Fibroblast of the aortic adventitia (primary cell): ENCODE measurements around the gene WNT2B. TPM values are rescaled to one million over a fixed set of nuclear protein-coding genes. Genes with fewer than 3 reads are reported as not detected.

Experiments used
- DNase-seq: peaks from one replicate; pipeline ENCODE4 v3.0.0-alpha.2; 2010; ENCODE audit warnings: low read depth
- H3K4me3 ChIP-seq: 2 replicates; pipeline ENCODE4 v1.5.1; 2011; ENCODE audit warnings: low read depth, mild to moderate bottlenecking, control low read depth, low read length, moderate library complexity
- CTCF ChIP-seq: IDR thresholded peaks from 2 replicates; pipeline ENCODE4 v1.5.1; 2011; ENCODE audit warnings: mild to moderate bottlenecking, low read length, control low read depth, inconsistent platforms; ENCODE audit not compliant: insufficient read depth
- total RNA-seq: library from RNA; depleted of rRNA; stranded (reverse); fragments of >200 nt; gene quantifications from 2 replicates; pipeline ENCODE4 v1.2.3, GENCODE V29; 2012; ENCODE audit warnings: low replicate concordance

Gene WNT2B
- total RNA-seq, 1 donor: 2.4 TPM

GRCh38 chr1:112542206-112542973, 33.6 kb downstream of the WNT2B start:
- DNase-seq: no peak
- TF ChIP-seq CTCF: no peak
- H3K4me3 ChIP-seq: no peak overlapping the region

- TF ChIP-seq CTCF: no peak
- DNase-seq: peak; percentile 95
- H3K4me3 ChIP-seq: no peak overlapping the region
Measured at GRCh38 chr1:112544011-112544688, 35.4 kb downstream of the WNT2B start.

- H3K4me3 ChIP-seq: no peak overlapping the region
- no peak for TF ChIP-seq CTCF
- DNase-seq: peak; percentile 75
Measured at GRCh38 chr1:112544751-112545150, 36.0 kb downstream of the WNT2B start.

- no peak overlapping the region for H3K4me3 ChIP-seq
- DNase-seq: no peak
- no peak for TF ChIP-seq CTCF
Measured at GRCh38 chr1:112546076-112546475, 37.3 kb downstream of the WNT2B start.

- no peak for TF ChIP-seq CTCF
- no peak for DNase-seq
- no peak overlapping the region for H3K4me3 ChIP-seq
Measured at GRCh38 chr1:112548547-112548946, 39.8 kb downstream of the WNT2B start.

- DNase-seq: no peak
- no peak overlapping the region for H3K4me3 ChIP-seq
- TF ChIP-seq CTCF: no peak
Measured at GRCh38 chr1:112549590-112549989, 40.8 kb downstream of the WNT2B start.
